ENCODE measurements around the gene FAM227B. TPM values are rescaled to one million over a fixed set of nuclear protein-coding genes. Genes with fewer than 3 reads are reported as not detected.

The FAM227B gene
- polyA plus RNA-seq, 1 donor = 8.4 TPM

- H3K4me1 ChIP-seq (ENCODE audit: control insufficient read depth, insufficient read depth, low read length) = no peaks in the 10 kb centered on the region
- no peaks in the 10 kb centered on the region for H3K36me3 ChIP-seq (ENCODE audit: control insufficient read depth, insufficient read depth, low read length)
- no peak overlapping the region for H3K27ac ChIP-seq (ENCODE audit: low read length)
These were observed 24.7 kb upstream of the FAM227B start for GRCh38 chr15:49645277-49645676.

GRCh38 chr15:49644364-49644794 is 23.8 kb upstream of the FAM227B start:
- Histone ChIP-seq H3K4me3 (ENCODE audit: low read length) (no peak overlapping the region), H3K9me3 (ENCODE audit: control insufficient read depth, low read depth, low read length) (no peaks in the 10 kb centered on the region), H3K4me1 (ENCODE audit: control insufficient read depth, insufficient read depth, low read length) (no peaks in the 10 kb centered on the region), H3K27ac (ENCODE audit: low read length) (no peak overlapping the region), H3K27me3 (ENCODE audit: control insufficient read depth, insufficient read depth, low read length) (no peaks in the 10 kb centered on the region), H3K36me3 (ENCODE audit: control insufficient read depth, insufficient read depth, low read length) (no peaks in the 10 kb centered on the region)
- no peak for DNase-seq
- WGBS (ENCODE audit: insufficient coverage, low lambda C conversion rate) = no CpG with 5 or more reads among the region's 1 CpG

More at GRCh38 chr15:49645277-49645676, 24.7 kb upstream of the FAM227B start:
- Histone ChIP-seq H3K9me3 (ENCODE audit: control insufficient read depth, low read depth, low read length) (no peaks in the 10 kb centered on the region), H3K27me3 (ENCODE audit: control insufficient read depth, insufficient read depth, low read length) (no peaks in the 10 kb centered on the region), H3K4me3 (ENCODE audit: low read length) (no peak overlapping the region)
- no peak for DNase-seq

- no CpG with 5 or more reads among the region's 4 CpGs for WGBS (ENCODE audit: insufficient coverage, low lambda C conversion rate)
- Histone ChIP-seq H3K4me1 (ENCODE audit: control insufficient read depth, insufficient read depth, low read length) (no peaks in the 10 kb centered on the region), H3K36me3 (ENCODE audit: control insufficient read depth, insufficient read depth, low read length) (peaks cover 16% of the 10 kb centered on the region), H3K27me3 (ENCODE audit: control insufficient read depth, insufficient read depth, low read length) (no peaks in the 10 kb centered on the region), H3K27ac (ENCODE audit: low read length) (no peak overlapping the region), H3K4me3 (ENCODE audit: low read length) (no peak overlapping the region), H3K9me3 (ENCODE audit: control insufficient read depth, low read depth, low read length) (no peaks in the 10 kb centered on the region)
- no peak for DNase-seq
These were observed 17.2 kb upstream of the FAM227B start for GRCh38 chr15:49637857-49638256.

GRCh38 chr15:49628379-49628778 is 7.8 kb upstream of the FAM227B start:
- WGBS (ENCODE audit: insufficient coverage, low lambda C conversion rate) = 80% methylated on average over 1 of the region's 2 CpGs
- Histone ChIP-seq H3K27me3 (ENCODE audit: control insufficient read depth, insufficient read depth, low read length) (no peaks in the 10 kb centered on the region), H3K27ac (ENCODE audit: low read length) (no peak overlapping the region), H3K9me3 (ENCODE audit: control insufficient read depth, low read depth, low read length) (no peaks in the 10 kb centered on the region), H3K4me1 (ENCODE audit: control insufficient read depth, insufficient read depth, low read length) (no peaks in the 10 kb centered on the region), H3K36me3 (ENCODE audit: control insufficient read depth, insufficient read depth, low read length) (peaks cover 14% of the 10 kb centered on the region), H3K4me3 (ENCODE audit: low read length) (no peak overlapping the region)
- DNase-seq = no peak

- Histone ChIP-seq H3K36me3 (ENCODE audit: control insufficient read depth, insufficient read depth, low read length) (peaks cover 14% of the 10 kb centered on the region), H3K4me1 (ENCODE audit: control insufficient read depth, insufficient read depth, low read length) (no peaks in the 10 kb centered on the region), H3K27me3 (ENCODE audit: control insufficient read depth, insufficient read depth, low read length) (no peaks in the 10 kb centered on the region), H3K9me3 (ENCODE audit: control insufficient read depth, low read depth, low read length) (no peaks in the 10 kb centered on the region), H3K4me3 (ENCODE audit: low read length) (no peak overlapping the region), H3K27ac (ENCODE audit: low read length) (no peak overlapping the region)
- no peak for DNase-seq
- WGBS (ENCODE audit: insufficient coverage, low lambda C conversion rate) = no CpG with 5 or more reads among the region's 1 CpG
These were observed 6.8 kb upstream of the FAM227B start for GRCh38 chr15:49627407-49627877.

- no peak overlapping the region for H3K4me3 ChIP-seq (ENCODE audit: low read length)
- H3K27me3 ChIP-seq (ENCODE audit: control insufficient read depth, insufficient read depth, low read length) = no peaks in the 10 kb centered on the region
- peaks cover 10% of the 10 kb centered on the region for H3K36me3 ChIP-seq (ENCODE audit: control insufficient read depth, insufficient read depth, low read length)
- 100% methylated on average over 3 of the region's 5 CpGs for WGBS (ENCODE audit: insufficient coverage, low lambda C conversion rate)
- H3K4me1 ChIP-seq (ENCODE audit: control insufficient read depth, insufficient read depth, low read length) = peaks cover 3% of the 10 kb centered on the region
- H3K27ac ChIP-seq (ENCODE audit: low read length) = no peak overlapping the region
- no peaks in the 10 kb centered on the region for H3K9me3 ChIP-seq (ENCODE audit: control insufficient read depth, low read depth, low read length)
- DNase-seq = no peak
These were observed 4.9 kb upstream of the FAM227B start for GRCh38 chr15:49625460-49626036.

- WGBS (ENCODE audit: insufficient coverage, low lambda C conversion rate) = no CpG with 5 or more reads among the region's 2 CpGs
- Histone ChIP-seq H3K27me3 (ENCODE audit: control insufficient read depth, insufficient read depth, low read length) (no peaks in the 10 kb centered on the region), H3K4me3 (ENCODE audit: low read length) (no peak overlapping the region), H3K4me1 (ENCODE audit: control insufficient read depth, insufficient read depth, low read length) (peaks cover 3% of the 10 kb centered on the region), H3K27ac (ENCODE audit: low read length) (no peak overlapping the region), H3K36me3 (ENCODE audit: control insufficient read depth, insufficient read depth, low read length) (peaks cover 9% of the 10 kb centered on the region), H3K9me3 (ENCODE audit: control insufficient read depth, low read depth, low read length) (no peaks in the 10 kb centered on the region)
- DNase-seq = no peak
These were observed 3.4 kb upstream of the FAM227B start for GRCh38 chr15:49624056-49624455.

GRCh38 chr15:49622561-49622960 is 1.9 kb upstream of the FAM227B start:
- Histone ChIP-seq H3K27me3 (ENCODE audit: control insufficient read depth, insufficient read depth, low read length) (no peaks in the 10 kb centered on the region), H3K9me3 (ENCODE audit: control insufficient read depth, low read depth, low read length) (no peaks in the 10 kb centered on the region), H3K4me3 (ENCODE audit: low read length) (no peak overlapping the region), H3K27ac (ENCODE audit: low read length) (no peak overlapping the region), H3K36me3 (ENCODE audit: control insufficient read depth, insufficient read depth, low read length) (peaks cover 6% of the 10 kb centered on the region), H3K4me1 (ENCODE audit: control insufficient read depth, insufficient read depth, low read length) (peaks cover 3% of the 10 kb centered on the region)
- no CpG with 5 or more reads among the region's 3 CpGs for WGBS (ENCODE audit: insufficient coverage, low lambda C conversion rate)
- DNase-seq = no peak

GRCh38 chr15:49621887-49622286 is 1.3 kb upstream of the FAM227B start:
- H3K36me3 ChIP-seq (ENCODE audit: control insufficient read depth, insufficient read depth, low read length) = peaks cover 6% of the 10 kb centered on the region
- no peaks in the 10 kb centered on the region for H3K9me3 ChIP-seq (ENCODE audit: control insufficient read depth, low read depth, low read length)
- no peak overlapping the region for H3K27ac ChIP-seq (ENCODE audit: low read length)
- no CpG with 5 or more reads among the region's 1 CpG for WGBS (ENCODE audit: insufficient coverage, low lambda C conversion rate)
- H3K4me1 ChIP-seq (ENCODE audit: control insufficient read depth, insufficient read depth, low read length) = peaks cover 3% of the 10 kb centered on the region
- peak overlapping the region; percentile 81 for H3K4me3 ChIP-seq (ENCODE audit: low read length)
- H3K27me3 ChIP-seq (ENCODE audit: control insufficient read depth, insufficient read depth, low read length) = no peaks in the 10 kb centered on the region
- DNase-seq = no peak

GRCh38 chr15:49621401-49621811 is 788 bp upstream of the FAM227B start:
- no peaks in the 10 kb centered on the region for H3K27me3 ChIP-seq (ENCODE audit: control insufficient read depth, insufficient read depth, low read length)
- peak overlapping the region; percentile 96 for H3K27ac ChIP-seq (ENCODE audit: low read length)
- DNase-seq = peak in 1 of 2 donors; percentile 50
- no peaks in the 10 kb centered on the region for H3K9me3 ChIP-seq (ENCODE audit: control insufficient read depth, low read depth, low read length)
- WGBS (ENCODE audit: insufficient coverage, low lambda C conversion rate) = 0% methylated on average over 2 of the region's 8 CpGs
- peak overlapping the region; percentile 81 for H3K4me3 ChIP-seq (ENCODE audit: low read length)
- peaks cover 6% of the 10 kb centered on the region for H3K36me3 ChIP-seq (ENCODE audit: control insufficient read depth, insufficient read depth, low read length)
- H3K4me1 ChIP-seq (ENCODE audit: control insufficient read depth, insufficient read depth, low read length) = peaks cover 3% of the 10 kb centered on the region

- H3K9me3 ChIP-seq (ENCODE audit: control insufficient read depth, low read depth, low read length) = no peaks in the 10 kb centered on the region
- H3K27me3 ChIP-seq (ENCODE audit: control insufficient read depth, insufficient read depth, low read length) = no peaks in the 10 kb centered on the region
- WGBS (ENCODE audit: insufficient coverage, low lambda C conversion rate) = 0% methylated on average over 5 of the region's 6 CpGs
- peak overlapping the region; percentile 96 for H3K27ac ChIP-seq (ENCODE audit: low read length)
- peak in 1 of 2 donors; percentile 16 for DNase-seq
- H3K4me3 ChIP-seq (ENCODE audit: low read length) = peak overlapping the region; percentile 81
- peaks cover 3% of the 10 kb centered on the region for H3K4me1 ChIP-seq (ENCODE audit: control insufficient read depth, insufficient read depth, low read length)
- H3K36me3 ChIP-seq (ENCODE audit: control insufficient read depth, insufficient read depth, low read length) = no peaks in the 10 kb centered on the region
These were observed 419 bp downstream of the FAM227B start for GRCh38 chr15:49620199-49620598.

Measured in large intestine (tissue), 3 donors.